Endodermal cell (in vitro differentiated cells): ENCODE data around the gene PLXNC1. TPM values are rescaled to one million over a fixed set of nuclear protein-coding genes. Genes with fewer than 3 reads are reported as not detected.
A peak's percentile ranks its signal among the peaks of the same experiment; 100 is the strongest.

Experiments
- DNase-seq: peaks from one replicate; pipeline ENCODE4 v3.0.0-alpha.2; 2017
- H3K27ac ChIP-seq: 2 replicates; pipeline ENCODE4 v1.5.1; 2013; ENCODE audit warnings: mild to moderate bottlenecking, low read depth, low read length, moderate library complexity
- H3K27me3 ChIP-seq: 2 replicates; pipeline ENCODE4 v1.6.1; 2013; ENCODE audit warnings: mild to moderate bottlenecking, low read length, moderate library complexity; ENCODE audit not compliant: insufficient read depth, control insufficient read depth, poor library complexity, severe bottlenecking
- H3K36me3 ChIP-seq: 2 replicates; pipeline ENCODE4 v1.7.0; 2013; ENCODE audit warnings: mild to moderate bottlenecking, low read length, moderate library complexity; ENCODE audit not compliant: control insufficient read depth, insufficient read depth
- H3K4me1 ChIP-seq: one replicate; pipeline ENCODE4 v1.7.0; 2013; ENCODE audit warnings: low read length; ENCODE audit not compliant: control insufficient read depth, insufficient read depth
- H3K4me3 ChIP-seq: 2 replicates; pipeline ENCODE4 v1.5.1; 2013; ENCODE audit warnings: mild to moderate bottlenecking, low read length, moderate library complexity
- H3K9ac ChIP-seq: 2 replicates; pipeline ENCODE4 v1.6.1; 2013; ENCODE audit warnings: mild to moderate bottlenecking, low read length, moderate library complexity; ENCODE audit not compliant: poor library complexity, severe bottlenecking; ENCODE audit errors: extremely low read depth
- H3K9me3 ChIP-seq: 2 replicates; pipeline ENCODE4 v1.6.1; 2013; ENCODE audit warnings: mild to moderate bottlenecking, low read length, moderate library complexity; ENCODE audit not compliant: control insufficient read depth
- H3K27ac Mint-ChIP-seq: 2 replicates; pipeline ENCODE4 v1.8.0; 2020; ENCODE audit warnings: mixed read lengths
- H3K27me3 Mint-ChIP-seq: 2 replicates; pipeline ENCODE4 v1.8.0; 2021; ENCODE audit warnings: mild to moderate bottlenecking, mixed read lengths; ENCODE audit not compliant: insufficient read depth
- H3K36me3 Mint-ChIP-seq: 2 replicates; pipeline ENCODE4 v1.8.0; 2020; ENCODE audit warnings: low read depth, mixed read lengths
- H3K4me1 Mint-ChIP-seq: 2 replicates; pipeline ENCODE4 v1.8.0; 2020; ENCODE audit warnings: mixed read lengths
- H3K4me3 Mint-ChIP-seq: 2 replicates; pipeline ENCODE4 v1.8.0; 2020; ENCODE audit warnings: mild to moderate bottlenecking, moderate library complexity, mixed read lengths
- H3K9me3 Mint-ChIP-seq: 2 replicates; pipeline ENCODE4 v1.8.0; 2020; ENCODE audit warnings: mild to moderate bottlenecking, mixed read lengths
- WGBS, 2 experiments: methylation state at CpG; one replicate each; pipeline versions ENCODE4 v1.1.5 to v1.1.7; 2013; ENCODE audit warnings: missing lambda C conversion rate in 2 of 2, mixed read lengths in 1 of 2; ENCODE audit not compliant: insufficient coverage in 1 of 2, insufficient read length in 1 of 2; 5-methylcytosine and 5-hydroxymethylcytosine counted together
- total RNA-seq, 2 donors: library from RNA; stranded (reverse); fragmentation: NEBNext Ultra II Directional in 1 of 2; extraction: Animal tissue kit (Norgen Biotek cat#: 25700) in 1 of 2; gene quantifications; 2 replicates in 1 of 2; 3 replicates in 1 of 2; pipeline ENCODE4 v1.2.1, GENCODE V29; 2021
- TF ChIP-seq, protein P1 (sequence below): fragments of 200-600 bp; sonication (generic); conservative IDR thresholded peaks from 2 replicates; pipeline ENCODE4 v1.5.0; 2021; ENCODE audit warnings: antibody characterized with exemption, mild to moderate bottlenecking

Gene PLXNC1
- total RNA-seq, 2 donors from 2014 or later: 1.6 to 1.9 TPM

DNA sequence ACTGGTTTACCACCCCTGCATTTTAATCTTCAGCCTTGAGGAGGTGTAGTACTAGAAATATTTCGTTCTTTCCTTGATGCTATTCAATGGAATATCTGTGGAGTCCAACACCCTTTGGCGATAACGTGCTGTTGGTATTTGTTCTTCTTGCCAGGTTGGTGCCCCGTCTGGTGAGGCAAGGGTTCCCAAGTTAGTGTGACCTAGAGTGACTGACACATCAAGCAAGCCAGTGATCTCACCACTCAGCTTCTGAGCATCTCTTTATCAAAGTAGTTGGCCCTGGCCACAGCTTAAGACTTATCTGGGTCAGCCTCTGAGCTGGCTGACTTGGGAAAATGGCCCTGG is 60.2 kb downstream of the PLXNC1 start:
- TF ChIP-seq, protein P1, sequence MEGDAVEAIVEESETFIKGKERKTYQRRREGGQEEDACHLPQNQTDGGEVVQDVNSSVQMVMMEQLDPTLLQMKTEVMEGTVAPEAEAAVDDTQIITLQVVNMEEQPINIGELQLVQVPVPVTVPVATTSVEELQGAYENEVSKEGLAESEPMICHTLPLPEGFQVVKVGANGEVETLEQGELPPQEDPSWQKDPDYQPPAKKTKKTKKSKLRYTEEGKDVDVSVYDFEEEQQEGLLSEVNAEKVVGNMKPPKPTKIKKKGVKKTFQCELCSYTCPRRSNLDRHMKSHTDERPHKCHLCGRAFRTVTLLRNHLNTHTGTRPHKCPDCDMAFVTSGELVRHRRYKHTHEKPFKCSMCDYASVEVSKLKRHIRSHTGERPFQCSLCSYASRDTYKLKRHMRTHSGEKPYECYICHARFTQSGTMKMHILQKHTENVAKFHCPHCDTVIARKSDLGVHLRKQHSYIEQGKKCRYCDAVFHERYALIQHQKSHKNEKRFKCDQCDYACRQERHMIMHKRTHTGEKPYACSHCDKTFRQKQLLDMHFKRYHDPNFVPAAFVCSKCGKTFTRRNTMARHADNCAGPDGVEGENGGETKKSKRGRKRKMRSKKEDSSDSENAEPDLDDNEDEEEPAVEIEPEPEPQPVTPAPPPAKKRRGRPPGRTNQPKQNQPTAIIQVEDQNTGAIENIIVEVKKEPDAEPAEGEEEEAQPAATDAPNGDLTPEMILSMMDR: no peak
- Histone ChIP-seq H3K4me1 (peaks cover 4% of the 10 kb centered on the region), H3K27me3 (no peaks in the 10 kb centered on the region), H3K4me3 (no peak overlapping the region), H3K27ac (no peak overlapping the region), H3K9ac (no peak overlapping the region), H3K36me3 (no peaks in the 10 kb centered on the region), H3K9me3 (no peaks in the 10 kb centered on the region)
- Mint-ChIP-seq H3K27ac (no peak overlapping the region), H3K4me1 (peaks cover 6% of the 10 kb centered on the region), H3K9me3 (peaks cover 10% of the 10 kb centered on the region), H3K27me3 (no peaks in the 10 kb centered on the region), H3K36me3 (no peaks in the 10 kb centered on the region), H3K4me3 (no peak overlapping the region)
- 91 to 100% methylated on average over 4 of the region's 4 CpGs for WGBS, 2 experiments
- peak; percentile 39 for DNase-seq

DNA sequence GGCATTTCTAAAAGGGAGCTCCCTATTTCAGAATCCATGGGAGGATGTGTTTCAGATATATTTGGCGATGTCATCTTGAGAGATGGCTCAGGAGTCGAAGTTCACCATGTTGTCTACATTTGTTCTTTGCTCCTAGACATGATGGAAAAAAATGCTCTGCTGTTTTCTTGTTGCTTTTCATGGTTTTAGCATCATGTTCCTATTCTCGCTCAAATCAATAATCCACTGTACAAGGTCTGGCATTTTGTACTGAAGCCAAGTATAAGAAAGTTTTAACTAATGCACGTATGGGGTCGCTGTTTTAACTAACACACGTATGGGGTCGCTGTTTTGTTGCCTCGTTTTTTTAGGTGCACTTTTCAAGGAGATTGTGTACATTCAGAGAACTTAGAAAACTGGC is 60.9 kb downstream of the PLXNC1 start:
- Mint-ChIP-seq H3K27me3 (no peaks in the 10 kb centered on the region), H3K36me3 (no peaks in the 10 kb centered on the region), H3K9me3 (peaks cover 8% of the 10 kb centered on the region), H3K4me1 (peaks cover 4% of the 10 kb centered on the region), H3K27ac (no peak overlapping the region), H3K4me3 (no peak overlapping the region)
- TF ChIP-seq, protein P1: no peak
- no peak overlapping the region for H3K27ac ChIP-seq
- H3K9me3 ChIP-seq: no peaks in the 10 kb centered on the region
- H3K4me3 ChIP-seq: no peak overlapping the region
- H3K27me3 ChIP-seq: no peaks in the 10 kb centered on the region
- no peak for DNase-seq
- no peaks in the 10 kb centered on the region for H3K36me3 ChIP-seq
- 85 to 90% methylated on average over 8 of the region's 8 CpGs for WGBS, 2 experiments
- H3K4me1 ChIP-seq: peaks cover 4% of the 10 kb centered on the region
- no peak overlapping the region for H3K9ac ChIP-seq

DNA sequence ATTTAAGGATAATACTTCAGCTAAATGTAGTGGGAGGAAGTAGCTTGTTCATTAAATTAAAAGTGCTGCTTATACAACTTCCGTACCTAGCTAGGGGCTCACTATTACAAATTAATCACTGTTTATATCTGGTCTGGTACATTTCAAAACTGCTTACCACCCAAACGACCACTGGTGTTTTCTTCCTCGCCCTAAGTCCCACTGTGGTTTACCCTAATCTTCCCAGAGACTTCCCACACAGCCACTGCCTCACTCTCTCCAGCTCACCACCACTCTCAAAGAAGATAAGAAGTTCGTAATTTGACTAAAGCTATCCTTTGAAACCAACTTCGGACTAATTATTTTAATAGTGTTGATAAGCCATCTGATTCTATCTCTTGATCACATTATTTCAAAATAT is 62.6 kb downstream of the PLXNC1 start:
- H3K36me3 ChIP-seq: no peaks in the 10 kb centered on the region
- H3K9ac ChIP-seq: no peak overlapping the region
- no peak overlapping the region for H3K27ac ChIP-seq
- H3K27me3 Mint-ChIP-seq: no peaks in the 10 kb centered on the region
- H3K27ac Mint-ChIP-seq: no peak overlapping the region
- H3K9me3 Mint-ChIP-seq: peaks cover 8% of the 10 kb centered on the region
- no peaks in the 10 kb centered on the region for H3K4me1 ChIP-seq
- TF ChIP-seq, protein P1: no peak
- no peak overlapping the region for H3K4me3 Mint-ChIP-seq
- no peak overlapping the region for H3K4me3 ChIP-seq
- no peaks in the 10 kb centered on the region for H3K36me3 Mint-ChIP-seq
- DNase-seq: peak; percentile 15
- no peaks in the 10 kb centered on the region for H3K27me3 ChIP-seq
- no peaks in the 10 kb centered on the region for H3K9me3 ChIP-seq
- 67 to 73% methylated on average over 3 to 5 of the region's 5 CpGs for WGBS, 2 experiments
- H3K4me1 Mint-ChIP-seq: no peaks in the 10 kb centered on the region
